Right hindlimb (tissue), 1 donor: ENCODE data around the gene BCL6.
"Not testable (repeated sequence)": the region's sequence is repeated elsewhere in the genome, so short reads cannot be mapped to it uniquely, and the experiment has no call there.

Experiments
- DNase-seq: peaks from one replicate; pipeline ENCODE4 v3.0.0-alpha.2; 2018

Gene BCL6

DNA sequence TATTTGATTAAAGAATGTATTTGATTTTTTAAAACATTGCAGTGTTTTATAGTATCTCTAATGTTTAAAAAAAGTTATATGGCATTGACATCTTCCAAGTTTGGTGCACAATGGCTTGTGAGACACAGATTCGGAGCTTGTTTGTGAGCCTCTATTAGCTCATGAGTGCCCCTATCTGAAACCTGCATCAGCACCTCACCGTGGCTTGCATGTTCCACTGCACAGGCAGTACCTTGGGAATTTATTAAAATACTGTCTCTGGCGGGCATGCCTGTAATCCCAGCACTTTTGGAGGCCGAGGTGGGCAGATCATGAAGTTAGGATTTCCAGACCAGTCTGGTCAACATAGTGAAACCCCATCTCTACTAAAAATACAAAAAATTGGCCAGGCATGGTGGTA is 36.1 kb downstream of the BCL6 start:
- no peak for DNase-seq

- DNase-seq, result no peak
Measured at GRCh38 chr3:187708696-187709095, 36.6 kb downstream of the BCL6 start.

GRCh38 chr3:187706971-187707370 is 38.3 kb downstream of the BCL6 start:
- DNase-seq, result no peak

DNA sequence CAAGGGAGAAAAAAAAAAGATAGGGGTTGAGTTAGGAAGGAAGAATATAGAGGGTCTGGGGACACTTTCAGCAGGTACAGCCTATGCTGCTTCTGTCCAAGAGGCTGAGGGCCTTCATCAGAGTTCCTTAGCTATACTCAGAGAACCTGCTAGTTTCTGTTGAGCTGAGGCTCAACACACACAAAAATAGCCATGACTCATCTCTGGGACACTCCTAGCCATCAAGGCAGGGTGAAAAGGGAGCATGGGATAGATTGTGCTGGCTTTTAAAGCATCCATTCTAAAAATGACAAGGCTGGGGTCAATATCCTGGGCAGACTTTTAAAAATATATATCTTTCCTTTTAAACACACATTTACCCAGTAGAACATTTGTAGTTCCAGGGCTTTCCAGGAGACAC is 40.1 kb downstream of the BCL6 start:
- DNase-seq, result no peak

- no peak for DNase-seq
Measured at GRCh38 chr3:187702507-187703033, 42.7 kb downstream of the BCL6 start, which contains the start of gene RTP2. TSS of gene RTP2 (minus strand) at chr3:187702557. CDS start at chr3:187702128, 429 bp downstream.

DNA sequence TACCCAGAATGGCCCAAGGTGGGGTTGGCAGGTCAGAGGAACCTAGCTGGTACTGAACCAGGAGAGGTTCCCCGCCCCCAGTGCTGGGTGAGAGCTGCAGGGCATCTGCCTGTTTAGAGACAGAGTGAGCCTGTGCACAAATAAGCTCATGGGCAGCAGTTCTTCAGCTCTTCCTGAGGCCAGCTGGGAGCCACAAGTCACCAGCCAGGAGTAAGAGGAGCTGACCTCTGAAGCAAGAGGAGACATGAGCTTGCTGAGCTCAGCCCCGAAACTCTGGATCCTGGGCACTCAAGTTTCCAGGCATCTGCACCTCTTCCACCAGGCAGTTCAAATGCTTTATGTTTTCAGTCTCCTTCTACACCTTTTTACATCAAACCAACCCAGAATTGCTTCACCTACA is 45.0 kb downstream of the BCL6 start:
- no peak for DNase-seq

DNA sequence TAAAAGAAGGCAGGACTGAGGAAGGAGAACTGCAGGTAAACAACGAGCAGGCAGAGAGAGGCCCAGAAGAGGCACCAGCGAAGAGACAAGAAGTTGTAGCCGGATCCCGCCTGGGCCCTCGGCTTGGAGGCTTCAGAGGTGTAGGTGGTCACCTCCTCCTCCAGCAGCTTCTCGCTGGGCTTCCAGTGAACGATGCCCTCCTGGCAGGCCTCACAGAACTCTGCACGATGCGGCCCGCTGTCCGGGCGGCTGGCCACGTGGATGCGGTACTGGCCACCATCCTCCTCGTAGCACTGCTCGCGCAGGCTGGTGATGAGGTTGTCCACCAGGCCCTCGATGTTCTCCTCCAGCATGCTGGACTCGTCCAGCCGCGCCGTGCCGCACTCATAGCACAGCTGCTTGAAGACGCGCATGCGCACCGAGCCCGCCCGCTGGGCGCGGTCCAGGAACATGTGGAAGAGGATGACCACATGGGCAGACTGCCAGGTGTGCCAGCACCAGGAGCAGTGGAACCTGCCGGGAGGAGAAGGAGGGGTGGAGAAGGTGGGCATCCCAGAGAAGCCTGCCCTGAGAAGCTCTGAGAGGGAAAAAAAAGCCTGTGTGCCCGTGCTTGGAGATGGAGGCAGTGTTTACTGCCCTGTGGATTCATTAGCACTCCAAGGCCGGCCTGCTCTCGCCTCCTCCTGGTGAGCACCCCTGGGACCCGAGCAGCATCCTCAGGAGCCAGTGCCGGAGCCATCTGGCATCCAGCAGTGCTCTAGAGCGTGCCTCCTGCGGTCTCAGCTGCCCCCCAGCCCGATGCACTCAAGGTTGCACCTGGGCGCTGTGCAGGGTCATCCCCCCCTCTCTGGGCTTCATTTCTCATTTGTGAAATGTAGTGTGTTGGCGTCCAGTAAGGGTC is 46.5 kb downstream of the BCL6 start:
- no peak for DNase-seq

GRCh38 chr3:187696021-187696420 is 49.2 kb downstream of the BCL6 start:
- DNase-seq, result no peak

GRCh38 chr3:187695449-187695848 is 49.8 kb downstream of the BCL6 start:
- DNase-seq, result no peak

- no peak for DNase-seq
Measured at GRCh38 chr3:187694801-187695200, 50.5 kb downstream of the BCL6 start.

- DNase-seq, result no peak
Measured at GRCh38 chr3:187693431-187693830, 51.8 kb downstream of the BCL6 start.

DNA sequence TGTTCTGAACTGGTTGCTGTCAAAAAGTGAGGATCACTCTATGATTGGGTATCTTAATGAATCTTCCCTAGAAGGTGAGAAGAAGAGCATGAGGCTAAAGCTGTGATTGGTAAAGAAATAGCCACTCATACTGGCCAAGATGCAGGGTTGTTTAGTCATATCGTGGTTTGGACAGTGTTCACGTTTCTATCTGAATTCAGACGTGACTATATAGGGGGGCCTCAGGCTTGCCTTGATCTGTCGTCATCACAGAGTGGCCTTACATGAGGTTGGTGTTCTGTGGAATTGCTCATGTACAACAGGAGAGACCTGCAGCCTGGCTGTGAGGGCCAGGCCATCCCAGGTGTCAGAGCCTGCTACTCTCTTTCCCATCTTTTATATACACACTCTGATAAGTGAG is 55.3 kb downstream of the BCL6 start:
- DNase-seq, result no peak

- no peak for DNase-seq
Measured at GRCh38 chr3:187686621-187687273, 58.5 kb downstream of the BCL6 start.

DNA sequence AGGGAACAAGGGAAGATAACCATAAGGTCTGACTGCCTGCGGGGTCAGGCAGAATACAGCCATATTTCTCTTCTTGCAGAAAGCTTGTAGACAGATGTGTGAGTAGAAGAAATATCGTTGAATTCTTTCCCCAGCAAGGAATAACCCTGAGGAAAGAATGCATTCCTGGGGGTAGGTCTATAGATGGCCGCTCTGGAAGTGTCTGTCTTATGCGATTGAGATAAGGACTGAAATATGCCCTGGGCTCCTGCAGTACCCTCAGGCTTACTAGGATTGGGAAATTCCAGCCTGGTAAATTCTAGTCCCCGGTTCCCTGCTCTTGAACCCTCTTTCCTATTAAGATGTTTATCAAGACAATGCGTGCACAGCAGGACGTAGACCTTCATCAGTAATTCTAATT is 59.3 kb downstream of the BCL6 start:
- no peak for DNase-seq

DNA sequence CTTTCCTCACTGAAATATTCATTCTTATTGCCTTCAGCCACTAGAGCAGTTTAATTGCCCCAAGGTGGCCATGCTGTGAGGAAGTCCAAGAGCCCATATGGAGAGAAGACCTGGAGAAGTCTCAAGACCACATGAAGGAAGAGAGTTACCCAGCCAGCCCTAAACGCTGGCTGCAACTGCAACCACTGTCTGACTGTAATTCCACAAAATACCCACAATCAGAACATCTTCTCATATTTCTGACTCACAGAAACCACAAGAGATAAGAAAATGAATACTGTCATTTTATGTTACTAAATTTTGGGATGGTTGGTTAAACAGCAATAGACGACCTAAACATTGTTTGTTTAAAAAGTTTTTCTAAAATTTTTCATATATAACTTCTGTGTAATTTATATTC is 60.4 kb downstream of the BCL6 start:
- no peak for DNase-seq

- no peak for DNase-seq
Measured at GRCh38 chr3:187684444-187684843, 60.8 kb downstream of the BCL6 start.

DNA sequence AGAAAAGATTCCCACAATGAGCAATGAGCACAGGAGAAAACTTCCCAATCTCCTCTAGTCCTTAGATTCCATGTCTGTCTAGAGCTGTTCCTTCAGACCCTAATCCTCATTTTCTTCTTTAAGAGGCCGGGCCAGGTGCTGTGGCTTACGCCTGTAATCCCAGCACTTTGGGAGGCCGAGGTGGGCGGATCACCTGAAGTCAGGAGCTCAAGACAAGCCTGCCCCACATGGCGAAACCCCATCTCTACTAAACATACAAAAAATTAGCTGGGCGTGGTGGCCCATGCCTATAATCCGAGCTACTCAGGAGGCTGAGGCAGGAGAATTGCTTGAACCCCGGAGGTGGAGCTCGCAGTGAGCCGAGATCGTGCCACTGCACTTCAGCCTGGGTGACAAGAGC is 63.5 kb downstream of the BCL6 start:
- DNase-seq, result not testable (repeated sequence)

- DNase-seq, result peak; percentile 72
Measured at GRCh38 chr3:187679638-187680396, 65.5 kb downstream of the BCL6 start.

- DNase-seq, result peak; percentile 50
Measured at GRCh38 chr3:187678726-187679268, 66.5 kb downstream of the BCL6 start.

DNA sequence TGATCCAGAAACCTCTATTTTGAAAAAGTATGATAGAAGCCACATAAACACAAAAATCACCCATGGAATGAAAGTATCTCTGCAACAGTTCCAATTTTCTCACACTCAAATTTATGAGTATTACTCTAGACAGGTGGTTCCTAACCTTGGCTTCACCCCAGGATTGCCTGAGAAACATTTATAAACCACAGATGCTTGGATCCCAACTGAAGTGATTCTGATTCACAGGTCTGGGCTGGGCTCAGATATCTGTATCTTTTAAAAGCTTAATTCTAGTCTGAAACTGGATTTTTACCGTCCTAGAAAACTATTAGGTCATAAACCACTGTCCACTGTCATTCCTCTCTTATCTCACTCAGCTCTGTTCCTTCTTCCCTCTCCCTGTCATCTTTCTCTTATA is 67.7 kb downstream of the BCL6 start:
- no peak for DNase-seq

DNA sequence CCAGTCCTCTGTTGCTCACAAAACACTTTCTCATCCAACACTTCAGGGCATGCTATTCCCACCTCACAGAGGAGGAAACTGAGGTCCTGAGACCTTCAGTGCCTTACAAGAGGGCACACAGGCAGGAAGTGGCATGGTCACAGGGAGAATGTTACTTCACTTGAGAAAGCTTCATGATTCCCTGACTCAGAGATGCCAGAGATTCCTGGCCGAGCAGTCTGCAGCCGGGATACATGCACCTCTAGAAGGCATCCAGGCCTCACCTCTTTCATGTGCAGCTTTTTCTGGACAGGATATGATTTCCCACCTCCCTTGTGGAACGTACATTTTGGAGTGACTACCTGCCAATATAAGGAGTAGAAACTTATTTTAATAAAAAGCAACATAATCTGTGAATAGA is 72.3 kb downstream of the BCL6 start:
- no peak for DNase-seq
